Endothelial cell of umbilical vein (primary cell): ENCODE data around the gene IRF8. TPM values are rescaled to one million over a fixed set of nuclear protein-coding genes. Genes with fewer than 3 reads are reported as not detected.

Source experiments
- BruUV-seq: library from RNA; stranded (reverse); fragments of 400-500 nt; replicated peaks from 2 replicates; lab custom pipeline; 2021; lab: Mats Ljungman, UMichigan
- CTCF ChIA-PET: fragments of 300-600, 350-600 bp; sonication (Branson Sonifier 250); formaldehyde crosslinking; loops from one replicate; lab custom pipeline; 2021; ENCODE audit warnings: antibody characterized with exemption, inconsistent platforms; lab: Charles Lee
- POLR2A ChIA-PET: fragments of 300-600, 350-600 bp; sonication (Branson Sonifier 250); formaldehyde crosslinking; loops from one replicate; lab custom pipeline; 2021; ENCODE audit warnings: antibody characterized with exemption, inconsistent platforms; lab: Charles Lee
- DNase-seq: peaks from one replicate; pipeline ENCODE4 v3.0.0-alpha.2; 2011; ENCODE audit warnings: low read depth, low spot score
- FAIRE-seq: peaks from 2 replicates; lab custom pipeline; 2011; peaks lifted over from hg19 to GRCh38; lab: Jason Lieb, UNC
- H2AFZ ChIP-seq: 2 replicates; pipeline ENCODE4 v1.6.0; 2012; ENCODE audit warnings: low read depth, low read length, control low read depth, inconsistent platforms
- H3K27ac ChIP-seq: 2 replicates; pipeline ENCODE4 v1.5.1; 2011; ENCODE audit warnings: low read depth, mild to moderate bottlenecking, control low read depth, low read length, moderate library complexity; ENCODE audit not compliant: insufficient read depth
- H3K27me3 ChIP-seq, 2 experiments: 2 replicates each; pipeline versions ENCODE4 v1.6.0 to v1.6.1; 2011; ENCODE audit warnings: low read length in 2 of 2, mixed read lengths in 1 of 2; ENCODE audit not compliant: control insufficient read depth in 2 of 2, insufficient read depth in 2 of 2
- H3K36me3 ChIP-seq, 2 experiments: 2 replicates in 1 of 2; 3 replicates in 1 of 2; pipeline ENCODE4 v1.5.1; 2011; ENCODE audit warnings: low read length in 2 of 2, mild to moderate bottlenecking in 1 of 2, moderate library complexity in 1 of 2; ENCODE audit not compliant: control insufficient read depth in 2 of 2, insufficient read depth in 2 of 2; ENCODE audit errors: extremely low read depth in 1 of 2
- H3K4me1 ChIP-seq: 3 replicates; pipeline ENCODE4 v1.5.1; 2011; ENCODE audit warnings: mild to moderate bottlenecking, low read length; ENCODE audit not compliant: control insufficient read depth, insufficient read depth; ENCODE audit errors: extremely low read depth
- H3K4me2 ChIP-seq: 2 replicates; pipeline ENCODE4 v1.6.1; 2011; ENCODE audit warnings: low read length, control low read depth, mixed read lengths; ENCODE audit not compliant: insufficient read depth
- H3K4me3 ChIP-seq, 3 experiments: fragments of 200-600 bp in 1 of 3; sonication (generic), shearing (Covaris generic) in 1 of 3; replicated peaks in 1 of 3; 2 replicates each; pipeline ENCODE4 v1.5.1; 2011 to 2016; ENCODE audit warnings: control low read depth in 3 of 3, low read length in 3 of 3, mild to moderate bottlenecking in 2 of 3, inconsistent platforms in 1 of 3, low read depth in 1 of 3, moderate library complexity in 1 of 3; ENCODE audit not compliant: insufficient read depth in 1 of 3
- H3K79me2 ChIP-seq: 2 replicates; pipeline ENCODE4 v1.6.0; 2012; ENCODE audit warnings: low read length, inconsistent platforms; ENCODE audit not compliant: control insufficient read depth, insufficient read depth
- H3K9ac ChIP-seq: replicated peaks from 2 replicates; pipeline ENCODE3; 2011; ENCODE audit warnings: low read length, control low read depth; ENCODE audit not compliant: insufficient read depth; ENCODE audit errors: extremely low read depth
- H3K9me1 ChIP-seq: replicated peaks from 3 replicates; pipeline ENCODE4 v1.6.0; 2011; ENCODE audit warnings: mild to moderate bottlenecking, low read length; ENCODE audit not compliant: control insufficient read depth, insufficient read depth; ENCODE audit errors: extremely low read depth
- H3K9me3 ChIP-seq: replicated peaks from 2 replicates; pipeline ENCODE4 v1.5.1; 2012; ENCODE audit warnings: low read length, inconsistent platforms; ENCODE audit not compliant: control insufficient read depth, insufficient read depth
- H4K20me1 ChIP-seq: replicated peaks from 2 replicates; pipeline ENCODE3; 2011; ENCODE audit warnings: mild to moderate bottlenecking, low read length; ENCODE audit not compliant: control insufficient read depth, insufficient read depth; ENCODE audit errors: extremely low read depth
- MYC ChIP-seq: IDR thresholded peaks from one replicate; pipeline ENCODE4 v1.6.1; 2011; ENCODE audit warnings: mild to moderate bottlenecking, low read depth, low read length
- POLR2AphosphoS5 ChIP-seq: IDR thresholded peaks from 2 replicates; pipeline ENCODE4 v1.6.1; 2012; ENCODE audit warnings: low read depth, mild to moderate bottlenecking, control low read depth, low read length, moderate library complexity; ENCODE audit not compliant: insufficient read depth
- dilution Hi-C: fragments of 300-500 bp; cut with MboI; formaldehyde crosslinking; loops from one replicate; pipeline ENCODE4 v1.15.0; 2019; ENCODE audit warnings: low sequenced_read_pairs; ENCODE audit not compliant: extremely low pct_ligation_motif_present
- intact Hi-C: fragments of 100-400 bp; cut with micrococcal nuclease; formaldehyde crosslinking; loops from one replicate; pipeline ENCODE4 v1.10.0; 2022
- polyA plus RNA-seq, 4 experiments: library from polyadenylated mRNA; depleted of rRNA in 3 of 4; stranded (reverse) in 3 of 4; unstranded in 1 of 4; fragments of >200 nt; gene quantifications; 2 replicates each; pipeline versions ENCODE4 v1.2.1 to v1.2.3, GENCODE V29; 2011 to 2012; ENCODE audit warnings: missing spikeins in 1 of 4
- total RNA-seq: library from RNA; stranded (reverse); gene quantifications from 2 replicates; pipeline ENCODE4 v1.2.3, GENCODE V29; 2021
- TF ChIP-seq, protein P1 (sequence below): IDR thresholded peaks from 2 replicates; pipeline ENCODE4 v1.6.1; 2011; ENCODE audit not compliant: insufficient read depth, insufficient read length

IRF8 gene
- total and polyA plus RNA-seq, 2 donors (not counting 3 experiments of a cell fraction or from before 2014, with no cell fraction given) = not detected

DNA sequence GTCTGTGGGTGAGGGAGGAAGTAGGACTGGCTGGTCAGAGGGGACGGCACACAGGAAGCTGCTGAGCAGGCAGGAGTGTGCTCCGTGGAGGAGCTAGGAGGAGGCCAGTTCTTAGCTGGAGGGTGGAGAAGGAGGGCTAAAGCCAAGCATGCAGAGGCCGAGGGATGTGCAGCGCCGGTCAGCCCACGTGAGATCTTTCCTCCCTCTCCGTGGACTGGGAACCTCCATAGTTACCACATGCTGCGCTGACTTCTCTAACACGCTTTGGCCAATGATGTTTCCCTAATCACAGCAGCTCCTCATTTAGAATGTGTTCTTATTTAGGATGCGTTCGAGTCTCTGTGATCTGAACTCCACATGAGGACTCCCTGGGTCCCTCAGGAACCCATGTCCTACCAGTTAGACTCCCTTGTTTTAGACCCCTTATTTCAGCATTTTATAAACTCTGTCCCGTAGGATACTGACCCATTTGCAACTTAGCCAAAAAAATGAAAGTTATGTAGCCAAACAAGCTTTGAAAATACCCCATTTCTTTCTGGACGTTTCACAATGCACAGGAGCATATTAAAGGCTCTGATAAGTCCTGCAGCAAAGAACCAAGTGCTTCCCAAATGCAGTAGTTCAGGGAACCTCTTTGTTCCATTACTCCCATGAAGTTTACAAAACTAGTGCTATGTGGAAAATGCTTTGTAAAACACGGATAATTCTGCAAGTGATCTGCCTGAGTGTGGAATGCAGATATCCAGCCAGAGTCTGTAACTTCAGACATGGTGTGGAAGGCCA is 51.4 kb downstream of the IRF8 start:
- Histone ChIP-seq H3K4me3 (no peak overlapping the region), H3K4me2 (no peak overlapping the region), H2AFZ (no peak overlapping the region), H3K27me3 (peaks cover 0 to 5% of the 10 kb centered on the region in 2 experiments), H3K79me2 (no peaks in the 10 kb centered on the region), H3K4me1 (no peaks in the 10 kb centered on the region), H3K9ac (no peak overlapping the region), H3K9me3 (no peaks in the 10 kb centered on the region), H4K20me1 (no peaks in the 10 kb centered on the region), H3K27ac (no peak overlapping the region), H3K36me3 (no peaks in the 10 kb centered on the region), H3K9me1 (no peaks in the 10 kb centered on the region)
- no peak for DNase-seq
- POLR2A ChIA-PET = no interaction called here
- FAIRE-seq = no peak
- dilution Hi-C loops (no loop called here), intact Hi-C loops (no loop called here)
- BruUV-seq = no TSS peak
- CTCF ChIA-PET = interaction anchor here (1.5 kb wide), 1 partner anchor 129 kb away, joined by 4 read pairs; no protein-coding TSS in a partner anchor
- no peak for TF ChIP-seq MYC
- TF ChIP-seq POLR2AphosphoS5 = no peak

DNA sequence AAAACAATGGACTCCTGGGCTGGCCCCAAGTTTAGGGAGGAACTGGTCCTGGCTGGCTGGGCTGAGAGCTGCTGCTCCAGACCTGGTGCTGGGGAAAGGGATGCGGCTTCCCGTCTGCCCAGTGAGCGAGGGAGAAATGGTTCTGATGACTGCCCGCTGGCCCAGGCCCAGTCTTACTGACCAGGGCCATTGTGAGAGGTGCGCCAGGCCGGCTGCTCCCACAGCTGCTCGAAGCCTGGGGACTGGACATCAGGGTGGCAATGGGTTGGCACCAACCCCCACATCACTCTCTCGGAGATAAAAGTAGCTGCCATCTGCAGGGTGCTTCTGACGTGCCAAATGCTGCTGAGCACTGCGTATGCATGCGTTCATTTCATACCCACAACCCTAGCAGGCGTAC is 53.2 kb downstream of the IRF8 start:
- TF ChIP-seq, protein P1, sequence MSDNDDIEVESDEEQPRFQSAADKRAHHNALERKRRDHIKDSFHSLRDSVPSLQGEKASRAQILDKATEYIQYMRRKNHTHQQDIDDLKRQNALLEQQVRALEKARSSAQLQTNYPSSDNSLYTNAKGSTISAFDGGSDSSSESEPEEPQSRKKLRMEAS = no peak
- TF ChIP-seq MYC = no peak
- Histone ChIP-seq H3K9me1 (no peaks in the 10 kb centered on the region), H3K4me2 (no peak overlapping the region), H3K36me3 (no peaks in the 10 kb centered on the region), H3K27ac (no peak overlapping the region), H2AFZ (no peak overlapping the region), H3K9ac (no peak overlapping the region), H3K4me1 (no peaks in the 10 kb centered on the region), H3K27me3 (peaks cover 0 to 5% of the 10 kb centered on the region in 2 experiments), H3K4me3 (no peak overlapping the region), H4K20me1 (no peaks in the 10 kb centered on the region), H3K9me3 (no peaks in the 10 kb centered on the region), H3K79me2 (no peaks in the 10 kb centered on the region)
- DNase-seq (no peak), FAIRE-seq (no peak)
- intact Hi-C loops = no loop called here
- ChIA-PET CTCF (no interaction called here), POLR2A (no interaction called here)
- dilution Hi-C loops = no loop called here
- no TSS peak for BruUV-seq
